Calu3 (cell line): ENCODE data around the gene CLIP4. TPM values are rescaled to one million over a fixed set of nuclear protein-coding genes. Genes with fewer than 3 reads are reported as not detected.

ENCODE experiments used
- BruUV-seq: library from RNA; stranded (reverse); fragments of 400-500 nt; replicated peaks from 2 replicates; lab custom pipeline; 2021; lab: Mats Ljungman, UMichigan
- CTCF ChIA-PET: fragments of 300-600 bp; sonication (Branson Sonifier 250); formaldehyde crosslinking; loops from one replicate; lab custom pipeline; 2022; ENCODE audit warnings: antibody characterized with exemption; lab: Charles Lee
- DNase-seq: peaks from one replicate; pipeline ENCODE4 v3.0.0; 2022
- H3K27ac Mint-ChIP-seq: one replicate; pipeline ENCODE4 v1.8.0; 2022; ENCODE audit warnings: mixed read lengths; ENCODE audit not compliant: unreplicated experiment
- H3K27me3 Mint-ChIP-seq: one replicate; pipeline ENCODE4 v1.8.0; 2022; ENCODE audit warnings: mixed read lengths; ENCODE audit not compliant: unreplicated experiment
- H3K36me3 Mint-ChIP-seq: one replicate; pipeline ENCODE4 v1.8.0; 2022; ENCODE audit warnings: mild to moderate bottlenecking, moderate library complexity, mixed read lengths; ENCODE audit not compliant: insufficient read depth, unreplicated experiment
- H3K4me1 Mint-ChIP-seq: one replicate; pipeline ENCODE4 v1.8.0; 2022; ENCODE audit warnings: mild to moderate bottlenecking, low read depth, mixed read lengths; ENCODE audit not compliant: unreplicated experiment
- H3K4me3 Mint-ChIP-seq: one replicate; pipeline ENCODE4 v1.8.0; 2022; ENCODE audit warnings: mild to moderate bottlenecking, low read depth, moderate library complexity, mixed read lengths; ENCODE audit not compliant: unreplicated experiment
- H3K9me3 Mint-ChIP-seq: one replicate; pipeline ENCODE4 v1.8.0; 2022; ENCODE audit warnings: low read depth, mixed read lengths; ENCODE audit not compliant: unreplicated experiment
- CTCF ChIP-seq: fragments of 200-600 bp; IDR thresholded peaks from one replicate; pipeline ENCODE4 v1.8.0; 2022; ENCODE audit warnings: antibody characterized with exemption; ENCODE audit not compliant: unreplicated experiment
- intact Hi-C: fragments of 100-400 bp; cut with micrococcal nuclease; formaldehyde crosslinking; loops from one replicate; pipeline ENCODE4 v1.10.0; 2022; ENCODE audit not compliant: unreplicated experiment
- total RNA-seq: library from RNA; stranded (reverse); gene quantifications from 2 replicates; pipeline ENCODE4 v1.2.3, GENCODE V29; 2022

The CLIP4 gene
- total RNA-seq, 1 experiment from 2014 or later = 184 TPM

GRCh38 chr2:29154610-29155009, 39.4 kb downstream of the CLIP4 start:
- TF ChIP-seq CTCF = no peak
- H3K9me3 Mint-ChIP-seq = no peaks in the 10 kb centered on the region
- no peak for DNase-seq
- CTCF ChIA-PET = no interaction called here
- peaks cover 93% of the 10 kb centered on the region for H3K36me3 Mint-ChIP-seq
- no peaks in the 10 kb centered on the region for H3K27me3 Mint-ChIP-seq
- no peak overlapping the region for H3K4me3 Mint-ChIP-seq
- H3K4me1 Mint-ChIP-seq = no peaks in the 10 kb centered on the region
- intact Hi-C loops = no loop called here
- BruUV-seq = no TSS peak
- no peak overlapping the region for H3K27ac Mint-ChIP-seq

- no peaks in the 10 kb centered on the region for H3K27me3 Mint-ChIP-seq
- peak overlapping the region; percentile 3 for H3K27ac Mint-ChIP-seq
- no peak for TF ChIP-seq CTCF
- intact Hi-C loops = no loop called here
- no peak overlapping the region for H3K4me3 Mint-ChIP-seq
- no TSS peak for BruUV-seq
- peaks cover 94% of the 10 kb centered on the region for H3K36me3 Mint-ChIP-seq
- DNase-seq = no peak
- no peaks in the 10 kb centered on the region for H3K4me1 Mint-ChIP-seq
- CTCF ChIA-PET = no interaction called here
- H3K9me3 Mint-ChIP-seq = no peaks in the 10 kb centered on the region
These were observed 40.4 kb downstream of the CLIP4 start for GRCh38 chr2:29155578-29155977.

GRCh38 chr2:29157131-29157530, 41.9 kb downstream of the CLIP4 start:
- TF ChIP-seq CTCF = no peak
- CTCF ChIA-PET = no interaction called here
- BruUV-seq = no TSS peak
- intact Hi-C loops = no loop called here
- no peak for DNase-seq
- no peak overlapping the region for H3K4me3 Mint-ChIP-seq
- H3K9me3 Mint-ChIP-seq = no peaks in the 10 kb centered on the region
- H3K27ac Mint-ChIP-seq = no peak overlapping the region
- peaks cover 94% of the 10 kb centered on the region for H3K36me3 Mint-ChIP-seq
- no peaks in the 10 kb centered on the region for H3K27me3 Mint-ChIP-seq
- no peaks in the 10 kb centered on the region for H3K4me1 Mint-ChIP-seq

- intact Hi-C loops = no loop called here
- CTCF ChIA-PET = no interaction called here
- no peaks in the 10 kb centered on the region for H3K9me3 Mint-ChIP-seq
- TF ChIP-seq CTCF = no peak
- peak overlapping the region; percentile 15 for H3K27ac Mint-ChIP-seq
- H3K36me3 Mint-ChIP-seq = peaks cover 91% of the 10 kb centered on the region
- DNase-seq = no peak
- no peaks in the 10 kb centered on the region for H3K27me3 Mint-ChIP-seq
- H3K4me3 Mint-ChIP-seq = no peak overlapping the region
- no TSS peak for BruUV-seq
- peaks cover 6% of the 10 kb centered on the region for H3K4me1 Mint-ChIP-seq
These were observed 43.9 kb downstream of the CLIP4 start for GRCh38 chr2:29159125-29159524.
